Keratinocyte (primary cell): ENCODE measurements around the gene JUP. TPM values are rescaled to one million over a fixed set of nuclear protein-coding genes. Genes with fewer than 3 reads are reported as not detected.

Experiments used
- DNase-seq: peaks from one replicate; pipeline ENCODE4 v3.0.0-alpha.2; 2011; ENCODE audit warnings: low read depth, missing footprints, low spot score
- FAIRE-seq: peaks from 2 replicates; lab custom pipeline; 2011; peaks lifted over from hg19 to GRCh38; lab: Jason Lieb, UNC
- H2AFZ ChIP-seq: 2 replicates; pipeline ENCODE4 v1.6.0; 2012; ENCODE audit warnings: low read length, control low read depth, inconsistent platforms; ENCODE audit not compliant: control insufficient read depth
- H3K27ac ChIP-seq: 2 replicates; pipeline ENCODE4 v1.5.1; 2011; ENCODE audit warnings: low read length; ENCODE audit not compliant: control insufficient read depth, insufficient read depth
- H3K27me3 ChIP-seq: 3 replicates; pipeline ENCODE4 v1.6.0; 2011; ENCODE audit warnings: low read length; ENCODE audit not compliant: control insufficient read depth, insufficient read depth; ENCODE audit errors: extremely low read depth
- H3K36me3 ChIP-seq, 2 experiments: 2 replicates in 1 of 2; 3 replicates in 1 of 2; pipeline ENCODE4 v1.5.1; 2011; ENCODE audit warnings: low read length in 2 of 2, mild to moderate bottlenecking in 1 of 2; ENCODE audit not compliant: control insufficient read depth in 2 of 2, insufficient read depth in 2 of 2; ENCODE audit errors: extremely low read depth in 1 of 2
- H3K4me1 ChIP-seq: 3 replicates; pipeline ENCODE4 v1.5.1; 2011; ENCODE audit warnings: low read length; ENCODE audit not compliant: control insufficient read depth, insufficient read depth; ENCODE audit errors: extremely low read depth
- H3K4me2 ChIP-seq: 3 replicates; pipeline ENCODE4 v1.6.0; 2011; ENCODE audit warnings: low read depth, low read length; ENCODE audit not compliant: control insufficient read depth, insufficient read depth; ENCODE audit errors: extremely low read depth
- H3K4me3 ChIP-seq, 3 experiments: fragments of 200-600 bp in 1 of 3; sonication (generic) in 1 of 3; 2 replicates in 2 of 3; 3 replicates in 1 of 3; pipeline ENCODE4 v1.5.1; 2011 to 2016; ENCODE audit warnings: low read length in 3 of 3, mild to moderate bottlenecking in 3 of 3, control low read depth in 2 of 3, inconsistent platforms in 1 of 3, low read depth in 1 of 3, mixed read lengths in 1 of 3, mixed run types in 1 of 3, moderate library complexity in 1 of 3; ENCODE audit not compliant: control insufficient read depth in 2 of 3, insufficient read depth in 2 of 3; ENCODE audit errors: extremely low read depth in 1 of 3
- H3K79me2 ChIP-seq: 2 replicates; pipeline ENCODE4 v1.6.0; 2012; ENCODE audit warnings: low read length; ENCODE audit not compliant: control insufficient read depth, insufficient read depth
- H3K9ac ChIP-seq: 3 replicates; pipeline ENCODE4 v1.6.0; 2011; ENCODE audit warnings: low read length; ENCODE audit not compliant: control insufficient read depth, insufficient read depth; ENCODE audit errors: extremely low read depth
- H3K9me1 ChIP-seq: 3 replicates; pipeline ENCODE4 v1.6.0; 2011; ENCODE audit warnings: low read length; ENCODE audit not compliant: control insufficient read depth, insufficient read depth; ENCODE audit errors: extremely low read depth
- H3K9me3 ChIP-seq: 2 replicates; pipeline ENCODE4 v1.5.1; 2012; ENCODE audit warnings: low read depth, low read length; ENCODE audit not compliant: control insufficient read depth
- H4K20me1 ChIP-seq: 3 replicates; pipeline ENCODE4 v1.6.0; 2011; ENCODE audit warnings: low read length; ENCODE audit not compliant: control insufficient read depth, insufficient read depth; ENCODE audit errors: extremely low read depth
- EZH2 ChIP-seq: IDR thresholded peaks from one replicate; pipeline ENCODE4 v1.6.1; 2012; ENCODE audit warnings: inconsistent platforms, mild to moderate bottlenecking, low read length, moderate library complexity
- dilution Hi-C: fragments of 300-500 bp; cut with MboI; formaldehyde crosslinking; loops from one replicate; pipeline ENCODE4 v1.7.0; 2020; ENCODE audit warnings: low sequenced_read_pairs; ENCODE audit not compliant: extremely low pct_ligation_motif_present
- polyA plus RNA-seq, 5 experiments: library from polyadenylated mRNA; depleted of rRNA in 3 of 5; stranded (reverse) in 3 of 5; stranded (forward) in 1 of 5; unstranded in 1 of 5; fragments of >200 nt; gene quantifications; 1 replicate in 1 of 5; 2 replicates in 3 of 5; 3 replicates in 1 of 5; pipeline versions ENCODE4 v1.2.1 to v1.2.3, GENCODE V29; 2011 to 2012; ENCODE audit warnings: missing spikeins in 2 of 5, low read depth in 1 of 5, low replicate concordance in 1 of 5
- TF ChIP-seq, protein P1 (sequence below), 3 experiments: IDR thresholded peaks in 1 of 3; conservative IDR thresholded peaks in 1 of 3; optimal IDR thresholded peaks in 1 of 3; 2 replicates in 2 of 3; 3 replicates in 1 of 3; pipeline versions ENCODE3 to v1.5.1; 2011; ENCODE audit warnings: low read length in 3 of 3, mild to moderate bottlenecking in 3 of 3, moderate library complexity in 2 of 3, control low read depth in 1 of 3, inconsistent platforms in 1 of 3; ENCODE audit not compliant: insufficient read depth in 2 of 3; ENCODE audit errors: extremely low read depth in 1 of 3

Gene JUP
- polyA plus RNA-seq, 1 donor (not counting 4 experiments of a cell fraction or from before 2014, with no cell fraction given), result 152 TPM

DNA sequence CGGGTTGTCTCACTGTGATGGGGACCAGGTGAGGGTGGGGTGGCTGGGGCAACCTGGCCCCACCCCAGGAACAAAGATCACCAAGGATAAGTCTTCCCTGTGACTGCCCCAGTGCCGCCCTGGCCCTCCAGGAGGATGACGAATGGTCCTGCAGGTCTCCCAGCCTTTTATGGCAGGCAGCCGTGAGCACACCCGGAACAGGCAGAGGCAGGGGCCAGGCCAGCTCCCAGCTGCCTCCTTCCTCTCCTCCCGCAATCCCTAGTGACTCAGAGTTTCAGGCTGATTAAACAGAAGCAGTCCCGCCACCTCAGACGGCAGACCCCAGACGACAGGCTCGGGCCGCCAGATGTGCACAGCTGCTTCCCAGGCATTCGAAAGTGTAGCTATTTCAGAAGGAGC, 13.3 kb downstream of the JUP start:
- Histone ChIP-seq H3K4me1 (peaks cover 63% of the 10 kb centered on the region), H3K79me2 (peaks cover 78% of the 10 kb centered on the region), H3K4me2 (peak overlapping the region; percentile 63), H2AFZ (no peak overlapping the region), H3K27ac (peak overlapping the region; percentile 98), H3K36me3 (peaks cover 46 to 50% of the 10 kb centered on the region in 2 experiments), H4K20me1 (peaks cover 28% of the 10 kb centered on the region), H3K9me3 (no peaks in the 10 kb centered on the region), H3K4me3 (peak overlapping the region in 2 of 3 experiments; percentile 17 to 41), H3K27me3 (no peaks in the 10 kb centered on the region), H3K9ac (peak overlapping the region; percentile 81), H3K9me1 (peaks cover 3% of the 10 kb centered on the region)
- DNase-seq (no peak), FAIRE-seq (peak; percentile 85)
- dilution Hi-C loops, result no loop called here
- TF ChIP-seq, protein P1, sequence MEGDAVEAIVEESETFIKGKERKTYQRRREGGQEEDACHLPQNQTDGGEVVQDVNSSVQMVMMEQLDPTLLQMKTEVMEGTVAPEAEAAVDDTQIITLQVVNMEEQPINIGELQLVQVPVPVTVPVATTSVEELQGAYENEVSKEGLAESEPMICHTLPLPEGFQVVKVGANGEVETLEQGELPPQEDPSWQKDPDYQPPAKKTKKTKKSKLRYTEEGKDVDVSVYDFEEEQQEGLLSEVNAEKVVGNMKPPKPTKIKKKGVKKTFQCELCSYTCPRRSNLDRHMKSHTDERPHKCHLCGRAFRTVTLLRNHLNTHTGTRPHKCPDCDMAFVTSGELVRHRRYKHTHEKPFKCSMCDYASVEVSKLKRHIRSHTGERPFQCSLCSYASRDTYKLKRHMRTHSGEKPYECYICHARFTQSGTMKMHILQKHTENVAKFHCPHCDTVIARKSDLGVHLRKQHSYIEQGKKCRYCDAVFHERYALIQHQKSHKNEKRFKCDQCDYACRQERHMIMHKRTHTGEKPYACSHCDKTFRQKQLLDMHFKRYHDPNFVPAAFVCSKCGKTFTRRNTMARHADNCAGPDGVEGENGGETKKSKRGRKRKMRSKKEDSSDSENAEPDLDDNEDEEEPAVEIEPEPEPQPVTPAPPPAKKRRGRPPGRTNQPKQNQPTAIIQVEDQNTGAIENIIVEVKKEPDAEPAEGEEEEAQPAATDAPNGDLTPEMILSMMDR (optimal IDR thresholded peaks at IDR 0.05 in 1 of 3, IDR thresholded peaks at IDR 0.05 in 1 of 3, conservative IDR thresholded peaks at IDR 0.05 in 1 of 3; ENCODE audit: extremely low read depth in 1 of 3, insufficient read depth in 2 of 3, low read length in 3 of 3), result no peak
- TF ChIP-seq EZH2, result no peak

DNA sequence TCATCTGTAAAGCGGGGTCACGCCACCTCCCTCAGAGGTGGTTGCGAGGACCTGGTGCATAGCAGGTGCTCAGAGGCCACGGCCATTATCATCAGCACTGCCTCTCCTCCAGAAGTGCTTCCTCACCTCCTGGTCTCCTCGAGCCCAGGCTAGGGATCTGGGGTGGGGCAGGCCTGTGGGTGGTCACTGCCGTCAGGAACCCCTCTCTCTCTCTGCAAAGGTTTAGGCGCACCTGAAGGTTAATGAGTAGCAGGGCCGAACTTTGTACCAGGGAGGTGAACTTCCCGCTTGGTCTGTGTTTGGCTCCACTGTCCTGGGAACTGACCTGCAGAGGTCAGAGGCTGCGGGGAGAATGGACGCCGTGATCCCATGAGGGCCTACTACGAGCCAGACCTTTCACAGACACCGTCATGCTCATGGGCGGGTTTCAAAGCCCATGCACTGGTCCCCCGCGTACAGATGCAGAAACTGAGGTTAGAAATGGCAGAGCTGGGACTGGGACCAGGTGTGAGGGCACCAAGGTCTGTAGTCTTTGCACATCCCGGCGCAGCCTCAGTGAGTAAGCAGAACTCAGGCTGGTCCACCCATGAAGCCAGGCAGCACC, 13.8 kb downstream of the JUP start:
- TF ChIP-seq EZH2, result no peak
- TF ChIP-seq, protein P1 (optimal IDR thresholded peaks at IDR 0.05 in 1 of 3, IDR thresholded peaks at IDR 0.05 in 1 of 3, conservative IDR thresholded peaks at IDR 0.05 in 1 of 3; ENCODE audit: extremely low read depth in 1 of 3, insufficient read depth in 2 of 3, low read length in 3 of 3), result no peak
- no peaks in the 10 kb centered on the region for H3K27me3 ChIP-seq
- H3K9me1 ChIP-seq, result peaks cover 3% of the 10 kb centered on the region
- H3K9me3 ChIP-seq, result no peaks in the 10 kb centered on the region
- dilution Hi-C loops, result no loop called here
- peak overlapping the region in 2 of 3 experiments; percentile 8 to 41 for H3K4me3 ChIP-seq
- FAIRE-seq (no peak), DNase-seq (no peak)
- peaks cover 43 to 52% of the 10 kb centered on the region in 2 experiments for H3K36me3 ChIP-seq
- peak overlapping the region; percentile 98 for H3K27ac ChIP-seq
- H3K4me1 ChIP-seq, result peaks cover 58% of the 10 kb centered on the region
- peak overlapping the region; percentile 81 for H3K9ac ChIP-seq
- no peak overlapping the region for H2AFZ ChIP-seq
- H3K4me2 ChIP-seq, result peak overlapping the region; percentile 63
- H4K20me1 ChIP-seq, result peaks cover 23% of the 10 kb centered on the region
- peaks cover 75% of the 10 kb centered on the region for H3K79me2 ChIP-seq
